ENCODE results near the gene HBE1. TPM values are rescaled to one million over a fixed set of nuclear protein-coding genes. Genes with fewer than 3 reads are reported as not detected.

HBE1 gene
- total and polyA plus RNA-seq, 9 of the 15 experiments (the other 6 are each of a cell fraction or from before 2014, with no cell fraction given) = 612 to 10,250 (median 2,181) TPM

- peak; percentile 93 for FAIRE-seq
- Histone ChIP-seq H3K36me3 (ENCODE audit: control insufficient read depth, insufficient read depth, low read length) (no peaks in the 10 kb centered on the region; the same call in 2 of the 3 replicates), H3K4me3 (no peak within 1 kb of the TSS), H3K9me3 (replicated peaks; ENCODE audit: control insufficient read depth, insufficient read depth, low read depth, low read length) (no peaks in the 10 kb centered on the region), H2AFZ (ENCODE audit: low read depth, low read length) (peak within 1 kb of the TSS; percentile 63), H3K27ac (ENCODE audit: extremely low read depth, low read depth, low read length) (peak within 1 kb of the TSS; percentile 52), H4K20me1 (replicated peaks; ENCODE audit: control insufficient read depth, insufficient read depth, low read length) (no peaks in the 10 kb centered on the region), H3K9me1 (ENCODE audit: control insufficient read depth, insufficient read depth, low read length) (no peaks in the 10 kb centered on the region), H3K79me2 (ENCODE audit: control insufficient read depth, insufficient read depth, low read length) (peaks cover under 1% of the 10 kb centered on the region; the same call in 1 of the 3 replicates), H3K4me2 (ENCODE audit: insufficient read depth, low read length) (peak within 1 kb of the TSS; percentile 67), H3K4me1 (replicated peaks in 1 of 2; ENCODE audit: control insufficient read depth in 2 of 2, insufficient read depth in 2 of 2, low read length in 2 of 2) (peaks cover 11 to 40% of the 10 kb centered on the region in 2 experiments), H3K27me3 (ENCODE audit: control insufficient read depth in 2 of 2, insufficient read depth in 2 of 2, low read length in 2 of 2) (no peaks in the 10 kb centered on the region), H3K9ac (ENCODE audit: insufficient read depth in 1 of 2, low read depth in 2 of 2, low read length in 2 of 2) (peak within 1 kb of the TSS; percentile 30 to 82; a peak in 2 of 4 replicates)
- in situ Hi-C loops (cut with MboI) (no loop called here), intact Hi-C loops (cut with micrococcal nuclease) (no loop called here)
- BruUV-seq (replicated peaks) = no TSS peak
- ChIA-PET CTCF (ENCODE audit: low intra/inter-chr PET ratio) (interaction anchor here (0.5 kb wide), 1 partner anchor 11 kb away, joined by 3 read pairs; no protein-coding TSS in a partner anchor), POLR2A (interaction anchor here (1.3 kb wide), 1 partner anchor 8 kb away, joined by 10 read pairs; no protein-coding TSS in a partner anchor)
- DNase-seq (ENCODE audit: extremely low read depth in 1 of 4, low spot score in 3 of 4) = peak in 2 of 4 experiments; percentile 77 to 84
- 7% methylated on average over 2 of the region's 2 CpGs for WGBS (ENCODE audit: insufficient coverage, low coverage, missing lambda C conversion rate)
- peak; percentile 88 for ATAC-seq
- no peak for TF ChIP-seq ZNF589 (CRISPR knock-in tag; IDR thresholded peaks at IDR 0.05; ENCODE audit: low read depth)
- TF ChIP-seq PKNOX1 (IDR thresholded peaks at IDR 0.05) = peak; percentile 68
- TF ChIP-seq RHOXF2B (CRISPR knock-in tag; conservative IDR thresholded peaks at IDR 0.05) = no peak
- no peak for TF ChIP-seq ATF2 (CRISPR knock-in tag; IDR thresholded peaks at IDR 0.05)
- TF ChIP-seq ZEB2 (IDR thresholded peaks at IDR 0.05) = 0 out of 2 replicates have a peak, but pooled peaks have one; percentile 15
- no peak for TF ChIP-seq ZNF217 (CRISPR knock-in tag; IDR thresholded peaks at IDR 0.05)
- TF ChIP-seq ZNF778 (CRISPR knock-in tag; IDR thresholded peaks at IDR 0.05) = no peak
- TF ChIP-seq CHD2 (IDR thresholded peaks at IDR 0.05; ENCODE audit: low read depth, low read length) = no peak
- TF ChIP-seq ELF1 (tag; IDR thresholded peaks at IDR 0.05) = no peak
- no peak for TF ChIP-seq ZNF449 (CRISPR knock-in tag; IDR thresholded peaks at IDR 0.05)
- TF ChIP-seq ZBTB33 (CRISPR knock-in tag; IDR thresholded peaks at IDR 0.05) = no peak
- no peak for TF ChIP-seq FOXK1 (CRISPR knock-in tag; IDR thresholded peaks at IDR 0.05; ENCODE audit: borderline replicate concordance)
- TF ChIP-seq ZNF121 (CRISPR knock-in tag; conservative IDR thresholded peaks at IDR 0.05) = no peak
- TF ChIP-seq FOXJ3 (CRISPR knock-in tag; IDR thresholded peaks at IDR 0.05) = no peak
- TF ChIP-seq ZFP91 (CRISPR knock-in tag; IDR thresholded peaks at IDR 0.05) = no peak
- no peak for TF ChIP-seq KDM5B (IDR thresholded peaks at IDR 0.05; ENCODE audit: insufficient replicate concordance, low read depth, low read length)
Measured at GRCh38 chr11:5234381-5234834, 35.3 kb downstream of the HBE1 start, which contains the start of gene HBD. Gene HBD, minus strand, starts transcription at chr11:5234483. Its CDS starts 50 bp downstream, at chr11:5234433.

All from K562 (cell line).